Left cardiac atrium (tissue), 4 donors: Measurements from ENCODE around the gene SLC7A14. TPM values are rescaled to one million over a fixed set of nuclear protein-coding genes. Genes with fewer than 3 reads are reported as not detected.
"Not testable (repeated sequence)": the region's sequence is repeated elsewhere in the genome, so short reads cannot be mapped to it uniquely, and the experiment has no call there.

Source experiments
- ATAC-seq, 2 donors: fragments of 200-7000 bp; cut with Tn5 transposase; one replicate each; pipeline ENCODE4 v1.9.1; 2020; ENCODE audit warnings: mild to moderate bottlenecking in 2 of 2, moderate library complexity in 2 of 2
- DNase-seq: peaks from one replicate; pipeline ENCODE4 v3.0.0-alpha.2; 2020
- intact Hi-C, 2 donors: fragments of 100-400 bp; cut with DNase I; formaldehyde crosslinking; loops; one replicate each; pipeline versions ENCODE4 v1.14.1 to v1.15.1; 2022 to 2023
- total RNA-seq, 2 donors: library from RNA; stranded (reverse); fragmentation: NEBNext Ultra II Directional; extraction: Animal tissue kit (Norgen Biotek cat#: 25700); gene quantifications; one replicate each; pipeline ENCODE4 v1.2.1, GENCODE V29; 2021
- donor health status: DM: no; HTN: yes; CAD: no.
- donor health status: DM: no; HTN: yes; CAD: no; lungs with severe emphysema.
- donor health status: DM: yes; HTN: yes; CAD: no.
- donor health status: Dilated cardiomyopathy.

Gene SLC7A14
- total RNA-seq, 2 donors from 2014 or later, result 0.03 TPM; not detected in 1

DNA sequence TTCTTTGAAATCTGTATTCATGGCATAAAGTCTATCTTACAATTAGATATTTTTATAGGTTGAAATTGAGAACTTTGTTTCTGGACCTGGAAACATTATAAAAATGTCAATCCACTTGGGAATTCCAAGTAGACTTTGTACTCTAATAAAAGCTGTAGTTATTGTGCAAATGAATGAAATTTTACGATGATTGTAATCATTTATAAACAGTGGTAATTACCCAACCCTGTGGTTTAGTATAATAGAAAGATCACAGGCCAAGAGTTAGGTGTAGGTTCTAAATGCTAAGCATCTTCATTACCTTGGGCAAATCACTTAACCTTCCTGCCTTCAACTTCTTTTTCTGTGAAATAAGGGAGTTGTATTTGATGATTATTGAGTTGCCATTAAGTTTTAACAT is 13.2 kb upstream of the SLC7A14 start:
- intact Hi-C loops, result no loop called here
- ATAC-seq (no peak), DNase-seq (no peak)

DNA sequence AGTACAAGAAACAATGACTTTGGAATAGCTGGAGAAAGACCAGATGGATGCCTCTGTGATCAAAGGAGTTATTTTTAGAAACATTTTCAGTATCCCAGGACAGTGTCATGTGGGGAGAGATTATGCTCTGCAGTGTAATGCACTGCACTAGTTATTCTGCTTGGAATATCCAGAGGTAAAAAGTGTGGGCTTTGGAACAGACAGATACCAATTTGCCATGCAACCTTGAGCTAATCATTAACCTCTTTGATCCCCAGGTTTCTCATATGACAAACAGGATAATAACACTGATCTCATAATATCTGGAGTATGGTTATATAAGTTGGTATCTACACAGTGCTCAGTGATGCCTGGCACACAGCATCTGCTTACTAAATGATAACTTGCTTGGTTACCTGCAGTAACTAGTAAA is 12.2 kb upstream of the SLC7A14 start:
- ATAC-seq (peak; percentile 65 to 82), DNase-seq (no peak)

GRCh38 chr3:170594528-170594927 is 8.7 kb upstream of the SLC7A14 start:
- no peak for ATAC-seq
- intact Hi-C loops, result no loop called here
- DNase-seq, result no peak

More for the DNA sequence above, 12.2 kb upstream of the SLC7A14 start:
- intact Hi-C loops, result no loop called here

GRCh38 chr3:170593634-170594033 is 7.8 kb upstream of the SLC7A14 start:
- ATAC-seq, result no peak
- no peak for DNase-seq

DNA sequence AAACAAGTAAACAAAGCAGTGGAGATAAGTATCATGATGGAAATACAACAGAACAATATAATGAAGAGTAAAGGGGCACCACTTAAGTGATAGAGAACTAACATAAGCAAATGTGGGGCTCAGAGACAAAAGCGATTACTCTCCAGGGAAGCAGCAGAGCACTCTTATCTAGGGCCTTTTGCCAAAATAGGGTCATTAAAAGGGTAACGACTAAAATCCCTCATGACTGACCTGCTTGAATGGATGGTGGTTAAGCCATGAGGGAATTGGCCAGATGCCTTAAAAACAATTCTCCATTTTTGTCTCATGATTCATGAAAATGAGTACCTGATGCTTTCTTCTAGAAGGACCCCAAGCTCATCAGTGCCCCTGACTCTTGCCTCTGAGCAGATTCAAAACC is 3.2 kb upstream of the SLC7A14 start:
- DNase-seq (no peak), ATAC-seq (no peak)
- intact Hi-C loops, result no loop called here

More at GRCh38 chr3:170593634-170594033, 7.8 kb upstream of the SLC7A14 start:
- intact Hi-C loops, result no loop called here

DNA sequence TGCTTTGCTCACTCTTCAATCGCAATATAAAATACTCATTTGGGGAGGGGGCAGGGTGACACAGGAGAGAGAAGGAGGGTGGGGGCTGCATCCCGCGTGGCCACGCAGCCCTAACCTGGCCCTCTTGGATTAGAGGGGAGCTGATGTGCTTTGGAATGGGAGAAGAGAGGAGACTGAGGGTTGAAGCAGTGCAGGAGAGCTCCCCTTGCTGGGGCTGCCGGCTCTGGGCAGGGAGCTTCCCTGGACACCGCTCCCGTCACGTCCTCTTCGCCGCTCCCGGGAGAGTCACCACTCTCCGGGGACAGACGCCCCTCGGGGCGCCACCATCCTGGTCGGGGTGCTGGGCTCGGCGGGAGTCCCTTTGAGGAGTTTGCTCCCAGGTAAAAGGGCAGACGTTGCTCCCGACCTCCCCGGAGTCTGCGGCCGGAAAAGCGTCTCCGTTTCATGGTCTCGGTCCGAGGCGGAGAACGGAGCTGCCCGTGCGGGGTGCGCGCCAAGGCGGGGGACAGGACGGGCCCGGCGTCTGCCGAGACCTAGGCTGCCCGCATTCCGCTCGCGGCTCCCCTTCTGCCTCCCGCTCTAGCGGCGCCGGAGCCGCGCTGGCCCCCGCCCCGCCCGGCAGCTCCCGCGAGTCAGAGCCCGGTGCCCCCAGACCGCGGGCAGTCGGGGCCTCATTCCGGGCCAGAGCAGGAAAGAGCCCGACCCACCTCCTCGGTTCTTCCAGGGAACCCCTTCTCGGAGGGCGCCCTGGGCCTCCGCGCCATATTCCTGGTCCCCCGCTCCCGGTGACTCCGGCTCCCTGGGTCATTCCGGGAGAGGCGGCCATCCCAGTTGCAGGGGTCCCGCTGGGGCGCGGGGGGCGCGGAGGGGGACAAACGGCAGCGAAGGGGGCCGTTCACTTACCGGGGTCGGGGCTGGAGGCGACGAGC is 603 bp downstream of the SLC7A14 start:
- DNase-seq, result no peak

GRCh38 chr3:170584585-170585007 is 1.3 kb downstream of the SLC7A14 start:
- peak; percentile 83 to 89 for ATAC-seq
- DNase-seq, result peak; percentile 75
- intact Hi-C loops, result no loop called here

More for the DNA sequence above, 603 bp downstream of the SLC7A14 start:
- peak; percentile 30 to 46 for ATAC-seq
- intact Hi-C loops, result no loop called here

GRCh38 chr3:170579646-170580045 is 6.2 kb downstream of the SLC7A14 start:
- DNase-seq (no peak), ATAC-seq (no peak)
- intact Hi-C loops, result loop anchor here in 1 of 2 donors (2.0 kb wide), 1 partner anchor 23 kb away; no protein-coding TSS in a partner anchor

DNA sequence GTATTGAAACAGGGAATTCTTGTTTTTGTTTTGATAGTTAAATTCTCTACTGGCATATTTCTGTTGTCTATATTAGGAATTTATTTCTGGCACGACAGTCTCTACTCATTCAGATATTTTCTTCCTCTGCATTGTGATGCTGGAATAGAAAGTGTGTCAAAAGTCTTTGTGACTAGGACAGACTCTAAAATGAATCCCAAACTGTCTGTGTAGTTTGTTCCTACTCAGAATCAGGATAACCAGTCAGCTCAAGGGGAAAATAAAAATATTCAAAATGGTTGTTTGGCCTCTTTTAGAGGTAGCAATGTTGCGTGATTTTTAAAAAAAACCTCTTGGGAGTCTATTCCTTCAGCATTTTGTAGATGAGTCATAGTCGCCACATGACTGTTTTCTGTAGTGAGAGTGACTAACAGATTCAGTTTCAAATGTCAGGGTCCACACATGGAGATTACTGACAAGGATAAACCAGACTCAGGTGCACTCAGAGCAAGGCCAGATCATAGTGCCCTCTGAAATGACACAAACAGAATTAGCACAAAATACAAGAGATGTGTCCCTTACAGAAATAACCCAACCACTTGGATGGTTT is 13.1 kb downstream of the SLC7A14 start:
- DNase-seq (no peak), ATAC-seq (peak in 1 of 2 donors; percentile 55)
- intact Hi-C loops, result no loop called here

- intact Hi-C loops, ATAC-seq, DNase-seq: not testable (repeated sequence)
Observed at GRCh38 chr3:170567598-170567997, 18.3 kb downstream of the SLC7A14 start.

- intact Hi-C loops, result no loop called here
- ATAC-seq (no peak), DNase-seq (no peak)
Observed at GRCh38 chr3:170566413-170566812, 19.5 kb downstream of the SLC7A14 start.

- peak in 1 of 2 donors; percentile 51 for ATAC-seq
- DNase-seq, result no peak
- intact Hi-C loops, result no loop called here
Observed at GRCh38 chr3:170565495-170565894, 20.4 kb downstream of the SLC7A14 start.

DNA sequence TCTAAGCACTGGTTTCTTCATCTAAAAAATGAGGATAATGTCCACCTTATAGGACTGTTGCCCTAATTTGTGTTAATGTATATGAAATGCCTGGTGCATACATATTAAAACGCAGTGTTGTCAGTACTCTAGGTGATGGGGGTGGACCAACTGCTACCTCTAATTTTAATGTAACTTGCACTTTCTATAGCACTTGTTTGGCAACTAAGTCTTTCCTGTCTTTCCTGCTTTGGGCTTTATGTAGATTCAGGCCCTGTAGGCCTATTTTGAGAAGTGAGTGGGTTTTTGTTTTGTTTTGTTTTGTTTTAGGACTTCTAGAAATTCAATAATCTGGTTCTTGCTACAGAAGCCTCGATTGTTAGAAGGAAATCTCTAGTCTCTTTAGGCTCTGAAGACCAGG is 21.2 kb downstream of the SLC7A14 start:
- no peak for ATAC-seq
- no peak for DNase-seq
- intact Hi-C loops, result no loop called here

DNA sequence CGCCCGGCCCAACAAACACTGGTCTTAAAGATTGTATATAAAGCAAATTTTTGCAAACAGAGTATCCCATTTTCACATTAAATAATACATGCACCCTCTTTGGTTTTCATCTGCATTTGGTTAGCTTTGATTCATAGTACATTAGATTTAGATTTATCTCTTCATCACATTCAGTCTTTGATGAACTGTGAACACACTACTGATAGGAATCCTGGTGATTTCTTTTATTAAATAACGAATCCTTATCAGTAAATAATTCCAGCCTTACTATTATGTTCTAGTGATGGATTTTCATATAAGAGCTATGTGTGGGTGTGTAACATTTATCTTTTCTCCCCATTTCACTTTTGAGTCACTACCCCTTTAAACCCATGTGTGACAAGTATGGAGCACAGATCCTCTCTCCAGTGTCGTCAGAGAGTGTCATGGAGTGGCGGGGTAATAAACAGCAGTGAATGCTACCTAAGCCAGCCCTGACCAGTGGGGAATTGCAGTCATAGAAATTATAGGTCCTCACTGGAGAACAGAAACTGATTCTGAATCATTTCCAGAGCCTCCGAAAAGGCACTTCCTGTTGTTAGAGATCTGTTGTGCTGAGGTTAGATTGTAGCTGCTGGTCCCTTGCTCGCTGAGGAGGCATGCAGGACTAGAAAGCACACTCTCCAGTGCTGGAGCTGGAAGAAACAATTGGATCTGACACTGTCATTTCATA is 22.0 kb downstream of the SLC7A14 start:
- DNase-seq, result no peak
- ATAC-seq, result peak in 1 of 2 donors; percentile 39
- intact Hi-C loops, result no loop called here

- no peak for DNase-seq
- intact Hi-C loops, result no loop called here
- no peak for ATAC-seq
Observed at GRCh38 chr3:170562080-170562479, 23.8 kb downstream of the SLC7A14 start.

DNA sequence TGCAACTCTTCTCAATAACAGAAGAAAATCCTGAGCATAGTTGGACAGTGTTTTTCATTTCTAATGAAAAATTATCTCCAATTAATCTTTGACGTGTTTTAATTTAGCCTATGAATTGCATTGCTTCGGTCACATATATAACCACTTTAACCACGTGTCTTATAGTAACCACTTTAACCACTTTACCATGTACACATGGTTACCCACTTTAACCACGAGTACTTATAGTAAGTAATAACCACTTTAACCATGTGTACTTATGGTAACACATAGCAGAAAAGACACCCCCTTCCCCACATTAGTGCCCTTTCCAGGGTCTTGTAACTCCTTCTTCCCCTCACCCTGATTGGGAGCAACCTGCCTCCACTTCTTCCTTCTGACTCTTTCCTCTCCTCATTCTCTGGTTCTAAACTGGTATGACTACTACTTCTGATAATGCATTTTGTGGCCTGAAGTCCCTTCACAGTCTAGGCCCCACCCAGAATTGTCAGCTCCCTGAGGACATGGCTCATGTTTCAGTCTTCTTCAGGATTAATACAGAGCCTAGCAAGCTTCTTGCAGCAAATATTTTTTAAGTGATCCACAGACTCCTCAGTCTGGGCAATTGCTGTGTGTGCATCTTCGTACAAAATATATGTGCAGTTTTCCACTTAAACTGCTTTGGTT is 25.0 kb downstream of the SLC7A14 start:
- intact Hi-C loops, result no loop called here
- DNase-seq (no peak), ATAC-seq (no peak)

GRCh38 chr3:170560296-170560695 is 25.6 kb downstream of the SLC7A14 start:
- DNase-seq, result no peak
- intact Hi-C loops, result no loop called here
- no peak for ATAC-seq

GRCh38 chr3:170558427-170558826 is 27.4 kb downstream of the SLC7A14 start:
- ATAC-seq, result no peak
- intact Hi-C loops, result loop anchor here (5.0 to 10.0 kb wide), 2 partner anchors 136 to 254 kb away; no protein-coding TSS in a partner anchor
- DNase-seq, result no peak

DNA sequence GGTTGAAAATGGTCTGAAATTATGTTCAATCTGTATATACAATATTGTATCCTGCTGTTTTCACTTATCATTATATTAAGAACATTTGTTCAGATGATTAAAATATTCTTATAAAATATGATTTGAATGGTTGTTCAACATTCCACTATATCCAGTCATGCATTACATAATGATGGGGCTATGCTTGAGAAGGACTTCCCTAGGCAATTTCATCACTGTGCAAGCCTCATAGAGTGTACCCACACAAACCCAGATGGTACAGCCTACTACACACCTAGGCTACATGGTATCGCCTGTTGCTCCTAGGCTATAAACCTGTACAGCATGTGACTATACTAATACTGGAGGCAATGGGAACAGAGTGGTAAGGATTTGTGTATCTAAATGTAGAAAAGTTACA is 30.5 kb downstream of the SLC7A14 start:
- no peak for ATAC-seq
- no peak for DNase-seq
- intact Hi-C loops, result loop anchor here (5.0 to 10.0 kb wide), 2 partner anchors 139 to 257 kb away; no protein-coding TSS in a partner anchor
